ENCODE results near the gene CHKA. TPM values are rescaled to one million over a fixed set of nuclear protein-coding genes. Genes with fewer than 3 reads are reported as not detected.

CHKA gene
- total and polyA plus RNA-seq, 2 of the 8 experiments (the other 6 are each of a cell fraction or from before 2014, with no cell fraction given) = 61.2 to 86.6 TPM

- no peak overlapping the region for H3K23ac ChIP-seq (ENCODE audit: insufficient read length)
- FAIRE-seq (no peak), DNase-seq (ENCODE audit: low read depth in 1 of 2, low spot score in 2 of 2) (no peak)
- H3K18ac ChIP-seq (ENCODE audit: extremely low read depth, low read length) = no peak overlapping the region
- H3K27ac ChIP-seq (ENCODE audit: low read depth, low read length) = no peak overlapping the region
- H4K91ac ChIP-seq (replicated peaks; ENCODE audit: insufficient read length, low read length) = no peak overlapping the region
- H3K4me2 ChIP-seq (ENCODE audit: insufficient read depth in 1 of 2, low read depth in 2 of 2, low read length in 2 of 2) = no peak overlapping the region
- no peak overlapping the region for H2AFZ ChIP-seq (ENCODE audit: low read length)
- H3K4me1 ChIP-seq (replicated peaks in 1 of 4; ENCODE audit: control insufficient read depth in 3 of 4, insufficient read depth in 4 of 4, low read length in 3 of 4) = no peaks in the 10 kb centered on the region
- H3K79me2 ChIP-seq (ENCODE audit: control insufficient read depth in 1 of 2, insufficient read depth in 2 of 2, low read length in 2 of 2) = no peaks in the 10 kb centered on the region
- H2BK12ac ChIP-seq (ENCODE audit: low read depth, low read length) = no peak overlapping the region
- no peak overlapping the region for H3K14ac ChIP-seq (ENCODE audit: insufficient read length)
- no peak overlapping the region; a peak in 1 of 7 replicates for H3K9ac ChIP-seq (replicated peaks in 1 of 4; ENCODE audit: extremely low read depth in 1 of 4, low read depth in 3 of 4, low read length in 3 of 4)
- H4K5ac ChIP-seq (ENCODE audit: insufficient read length, low read depth, low read length) = no peak overlapping the region
- no peak overlapping the region for H2AK5ac ChIP-seq (ENCODE audit: low read depth, low read length)
- H4K8ac ChIP-seq (ENCODE audit: extremely low read depth, insufficient read depth, low read length) = no peak overlapping the region
- ChIA-PET POLR2A (ENCODE audit: partially characterized antibody) (interaction anchor here (0.7 to 3.0 kb wide), 8 partner anchors 11 to 125 kb away, joined by 4 to 8 read pairs (median 5); partner anchors contain the start of genes CHKA and TCIRG1), CTCF (ENCODE audit: partially characterized antibody) (interaction anchor here (0.7 to 1.5 kb wide), 6 partner anchors 17 to 112 kb away, joined by 3 to 4 read pairs (median 3); no protein-coding TSS in a partner anchor)
- no peak overlapping the region for H3K56ac ChIP-seq (replicated peaks; ENCODE audit: insufficient read length, low read depth, low read length)
- H3K4me3 ChIP-seq (ENCODE audit: extremely low read depth in 1 of 4, insufficient read depth in 2 of 4, low read depth in 3 of 4, low read length in 4 of 4) = no peak overlapping the region
- H3K36me3 ChIP-seq (ENCODE audit: control insufficient read depth in 2 of 4, insufficient read depth in 4 of 4, low read length in 3 of 4) = peaks cover 2 to 44% (median 27%) of the 10 kb centered on the region in 4 experiments; a peak in 7 of 8 replicates
- no peak overlapping the region for H2BK20ac ChIP-seq (ENCODE audit: low read length)
- 87% methylated on average over 2 of the region's 2 CpGs; no CpG with 5 or more reads in 1 of the 2 experiments for WGBS, 2 experiments (ENCODE audit: extremely low coverage in 1 of 2, insufficient coverage in 1 of 2, insufficient read length in 1 of 2, insufficient replicate concordance in 2 of 2, low coverage in 1 of 2, low lambda C conversion rate in 2 of 2, missing lambda C conversion rate in 1 of 2)
- no peak overlapping the region for H3K4ac ChIP-seq (replicated peaks; ENCODE audit: insufficient read length, low read depth, low read length)
- H2BK5ac ChIP-seq (ENCODE audit: low read depth, low read length) = no peak overlapping the region
- H3K27me3 ChIP-seq (replicated peaks in 1 of 4; ENCODE audit: control insufficient read depth in 3 of 4, extremely low read depth in 1 of 4, insufficient read depth in 3 of 4, low read length in 3 of 4) = no peaks in the 10 kb centered on the region
- H4K20me1 ChIP-seq (replicated peaks in 1 of 2; ENCODE audit: control insufficient read depth in 1 of 2, insufficient read depth in 2 of 2, low read length in 2 of 2) = peaks cover 0 to 4% of the 10 kb centered on the region in 2 experiments
- H3K23me2 ChIP-seq (ENCODE audit: low read depth, low read length) = no peaks in the 10 kb centered on the region
- H3K79me1 ChIP-seq (ENCODE audit: low read depth, low read length) = no peaks in the 10 kb centered on the region
- no peaks in the 10 kb centered on the region for H3K9me3 ChIP-seq (ENCODE audit: insufficient read depth in 2 of 2, low read depth in 1 of 2, low read length in 1 of 2)
- no peak overlapping the region for H2BK15ac ChIP-seq (ENCODE audit: low read length)
- H2BK120ac ChIP-seq (replicated peaks; ENCODE audit: low read depth, low read length) = no peak overlapping the region
- no peak for TF ChIP-seq SAP30 (IDR thresholded peaks at IDR 0.05; ENCODE audit: insufficient read depth, insufficient replicate concordance, low read length)
- TF ChIP-seq ZNF274 (IDR thresholded peaks at IDR 0.05; ENCODE audit: borderline replicate concordance, extremely low read depth, low read length) = no peak
- TF ChIP-seq, protein P1, sequence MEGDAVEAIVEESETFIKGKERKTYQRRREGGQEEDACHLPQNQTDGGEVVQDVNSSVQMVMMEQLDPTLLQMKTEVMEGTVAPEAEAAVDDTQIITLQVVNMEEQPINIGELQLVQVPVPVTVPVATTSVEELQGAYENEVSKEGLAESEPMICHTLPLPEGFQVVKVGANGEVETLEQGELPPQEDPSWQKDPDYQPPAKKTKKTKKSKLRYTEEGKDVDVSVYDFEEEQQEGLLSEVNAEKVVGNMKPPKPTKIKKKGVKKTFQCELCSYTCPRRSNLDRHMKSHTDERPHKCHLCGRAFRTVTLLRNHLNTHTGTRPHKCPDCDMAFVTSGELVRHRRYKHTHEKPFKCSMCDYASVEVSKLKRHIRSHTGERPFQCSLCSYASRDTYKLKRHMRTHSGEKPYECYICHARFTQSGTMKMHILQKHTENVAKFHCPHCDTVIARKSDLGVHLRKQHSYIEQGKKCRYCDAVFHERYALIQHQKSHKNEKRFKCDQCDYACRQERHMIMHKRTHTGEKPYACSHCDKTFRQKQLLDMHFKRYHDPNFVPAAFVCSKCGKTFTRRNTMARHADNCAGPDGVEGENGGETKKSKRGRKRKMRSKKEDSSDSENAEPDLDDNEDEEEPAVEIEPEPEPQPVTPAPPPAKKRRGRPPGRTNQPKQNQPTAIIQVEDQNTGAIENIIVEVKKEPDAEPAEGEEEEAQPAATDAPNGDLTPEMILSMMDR (IDR thresholded peaks at IDR 0.05; ENCODE audit: control extremely low read depth in 1 of 3, insufficient read depth in 1 of 3, low read depth in 1 of 3, low read length in 3 of 3) = no peak
- TF ChIP-seq, protein P2, sequence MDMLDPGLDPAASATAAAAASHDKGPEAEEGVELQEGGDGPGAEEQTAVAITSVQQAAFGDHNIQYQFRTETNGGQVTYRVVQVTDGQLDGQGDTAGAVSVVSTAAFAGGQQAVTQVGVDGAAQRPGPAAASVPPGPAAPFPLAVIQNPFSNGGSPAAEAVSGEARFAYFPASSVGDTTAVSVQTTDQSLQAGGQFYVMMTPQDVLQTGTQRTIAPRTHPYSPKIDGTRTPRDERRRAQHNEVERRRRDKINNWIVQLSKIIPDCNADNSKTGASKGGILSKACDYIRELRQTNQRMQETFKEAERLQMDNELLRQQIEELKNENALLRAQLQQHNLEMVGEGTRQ (IDR thresholded peaks at IDR 0.05; ENCODE audit: low read length) = no peak
- TF ChIP-seq GTF2F1 (IDR thresholded peaks at IDR 0.05; ENCODE audit: borderline replicate concordance, low read depth, low read length) = no peak
- TF ChIP-seq CEBPB (IDR thresholded peaks at IDR 0.05; ENCODE audit: low read depth, low read length) = no peak
- TF ChIP-seq TAF7 (optimal IDR thresholded peaks at IDR 0.05; ENCODE audit: borderline replicate concordance, low read depth, low read length) = no peak
- no peak for TF ChIP-seq RAD21 (IDR thresholded peaks at IDR 0.05 in 1 of 2, conservative IDR thresholded peaks at IDR 0.05 in 1 of 2; ENCODE audit: low read depth in 2 of 2, low read length in 2 of 2)
- TF ChIP-seq TAF1 (IDR thresholded peaks at IDR 0.05; ENCODE audit: low read depth, low read length) = no peak
These were observed 43.2 kb upstream of the CHKA start for GRCh38 chr11:68164437-68164836.

Data from H1 (cell line).